CD14-positive monocyte (primary cell): ENCODE measurements around the gene FSTL1. TPM values are rescaled to one million over a fixed set of nuclear protein-coding genes. Genes with fewer than 3 reads are reported as not detected.

Experiments
- DNase-seq, 3 donors: peaks; one replicate each; pipeline ENCODE4 v3.0.0-alpha.2; 2011 to 2022
- H2AFZ ChIP-seq: 2 replicates; pipeline ENCODE4 v1.6.0; 2012; ENCODE audit warnings: mild to moderate bottlenecking, low read depth, low read length, inconsistent platforms; ENCODE audit not compliant: insufficient read depth, poor library complexity, severe bottlenecking
- H3K27ac ChIP-seq, 2 donors: 1 replicate in 1 of 2; 2 replicates in 1 of 2; pipeline ENCODE4 v1.5.1; 2012 to 2013; ENCODE audit warnings: low read length in 2 of 2, control low read depth in 1 of 2, inconsistent platforms in 1 of 2, low read depth in 1 of 2, mild to moderate bottlenecking in 1 of 2
- H3K27me3 ChIP-seq, 2 donors: one replicate each; pipeline versions ENCODE4 v1.6.0 to v1.6.1; 2011 to 2013; ENCODE audit warnings: low read length in 2 of 2; ENCODE audit not compliant: control insufficient read depth in 2 of 2, insufficient read depth in 2 of 2
- H3K36me3 ChIP-seq, 2 donors: replicated peaks in 1 of 2; 1 replicate in 1 of 2; 2 replicates in 1 of 2; pipeline versions ENCODE4 v1.5.1 to v1.6.1; 2012 to 2013; ENCODE audit warnings: low read length in 2 of 2, control low read depth in 1 of 2, inconsistent platforms in 1 of 2, mild to moderate bottlenecking in 1 of 2; ENCODE audit not compliant: insufficient read depth in 2 of 2, control insufficient read depth in 1 of 2
- H3K4me1 ChIP-seq, 2 donors: 1 replicate in 1 of 2; 2 replicates in 1 of 2; pipeline versions ENCODE4 v1.5.1 to v1.6.1; 2012 to 2013; ENCODE audit warnings: low read length in 2 of 2, control low read depth in 1 of 2, inconsistent platforms in 1 of 2, mild to moderate bottlenecking in 1 of 2, moderate library complexity in 1 of 2; ENCODE audit not compliant: insufficient read depth in 2 of 2, control insufficient read depth in 1 of 2
- H3K4me2 ChIP-seq: replicated peaks from 2 replicates; pipeline ENCODE3; 2012; ENCODE audit warnings: low read length, moderate library complexity, mild to moderate bottlenecking; ENCODE audit not compliant: poor library complexity, severe bottlenecking; ENCODE audit errors: extremely low read depth
- H3K4me3 ChIP-seq, 3 experiments: fragments of 200-600 bp in 1 of 3; sonication (generic) in 1 of 3; replicated peaks in 1 of 3; 1 replicate in 2 of 3; 2 replicates in 1 of 3; pipeline ENCODE4 v1.5.1; 2011 to 2013; ENCODE audit warnings: low read length in 3 of 3, mild to moderate bottlenecking in 3 of 3, control low read depth in 2 of 3, low read depth in 2 of 3, inconsistent platforms in 1 of 3, moderate library complexity in 1 of 3
- H3K79me2 ChIP-seq: 2 replicates; pipeline ENCODE4 v1.6.0; 2012; ENCODE audit warnings: mild to moderate bottlenecking, control low read depth, inconsistent platforms, low read length, moderate library complexity; ENCODE audit not compliant: insufficient read depth
- H3K9ac ChIP-seq: 2 replicates; pipeline ENCODE4 v1.6.0; 2017; ENCODE audit warnings: low read length, mild to moderate bottlenecking; ENCODE audit not compliant: insufficient read depth, poor library complexity, severe bottlenecking
- H3K9me3 ChIP-seq, 2 donors: replicated peaks in 1 of 2; 1 replicate in 1 of 2; 2 replicates in 1 of 2; pipeline versions ENCODE4 v1.5.1 to v1.6.1; 2012 to 2013; ENCODE audit warnings: low read length in 2 of 2, control low read depth in 1 of 2; ENCODE audit not compliant: control insufficient read depth in 1 of 2, insufficient read depth in 1 of 2
- H4K20me1 ChIP-seq: 2 replicates; pipeline ENCODE4 v1.6.0; 2012; ENCODE audit warnings: mild to moderate bottlenecking, low read length, control low read depth, moderate library complexity; ENCODE audit not compliant: insufficient read depth
- H3K27ac Mint-ChIP-seq, 7 donors: one replicate each; pipeline ENCODE4 v1.8.0; 2020; ENCODE audit warnings: mild to moderate bottlenecking in 7 of 7, mixed read lengths in 7 of 7, moderate library complexity in 6 of 7, inconsistent platforms in 2 of 7
- H3K27me3 Mint-ChIP-seq, 3 donors: one replicate each; pipeline ENCODE4 v1.8.0; 2021 to 2022; ENCODE audit warnings: low read depth in 3 of 3, mild to moderate bottlenecking in 3 of 3, mixed read lengths in 3 of 3, moderate library complexity in 3 of 3, inconsistent platforms in 1 of 3
- H3K36me3 Mint-ChIP-seq, 2 donors: one replicate each; pipeline ENCODE4 v1.8.0; 2020; ENCODE audit warnings: mixed read lengths in 2 of 2, inconsistent platforms in 1 of 2, mild to moderate bottlenecking in 1 of 2
- H3K4me1 Mint-ChIP-seq: one replicate; pipeline ENCODE4 v1.8.0; 2020; ENCODE audit warnings: mild to moderate bottlenecking, mixed read lengths
- H3K4me3 Mint-ChIP-seq, 2 donors: one replicate each; pipeline ENCODE4 v1.8.0; 2020; ENCODE audit warnings: mild to moderate bottlenecking in 2 of 2, mixed read lengths in 2 of 2, moderate library complexity in 1 of 2
- H3K9me3 Mint-ChIP-seq, 7 donors: one replicate each; pipeline ENCODE4 v1.8.0; 2020 to 2022; ENCODE audit warnings: mixed read lengths in 7 of 7, mild to moderate bottlenecking in 6 of 7, moderate library complexity in 6 of 7, inconsistent platforms in 2 of 7
- WGBS: methylation state at CpG from one replicate; pipeline ENCODE4 v1.1.5; 2013; ENCODE audit warnings: missing lambda C conversion rate; ENCODE audit not compliant: insufficient coverage; 5-methylcytosine and 5-hydroxymethylcytosine counted together
- intact Hi-C, 2 donors: fragments of 100-400 bp; cut with micrococcal nuclease; formaldehyde crosslinking; loops; one replicate each; pipeline versions ENCODE4 v1.15.0 to v1.15.1; 2023
- polyA plus RNA-seq, 3 donors: library from polyadenylated mRNA; depleted of rRNA in 1 of 3; unstranded in 2 of 3; stranded (reverse) in 1 of 3; fragments of 300-500 nt in 2 of 3; fragments of >200 nt in 1 of 3; fragmentation: Illumina TruSeq in 2 of 3; gene quantifications; 1 replicate in 2 of 3; 2 replicates in 1 of 3; pipeline ENCODE4 v1.2.3, GENCODE V29; 2012 to 2021
- TF ChIP-seq, protein P1 (sequence below): fragments of 200-600 bp; IDR thresholded peaks from one replicate; pipeline ENCODE4 v1.8.0; 2022; ENCODE audit warnings: antibody characterized with exemption, mild to moderate bottlenecking

FSTL1 gene
- polyA plus RNA-seq, 3 donors, result 0.13 to 0.44 (median 0.29) TPM

- Histone ChIP-seq H3K4me2 (no peak overlapping the region), H4K20me1 (no peaks in the 10 kb centered on the region), H3K79me2 (no peaks in the 10 kb centered on the region), H3K27me3 (no peaks in the 10 kb centered on the region), H3K4me3 (no peak overlapping the region), H3K36me3 (no peaks in the 10 kb centered on the region), H3K27ac (no peak overlapping the region), H3K4me1 (no peaks in the 10 kb centered on the region), H3K9ac (no peak overlapping the region), H3K9me3 (no peaks in the 10 kb centered on the region), H2AFZ (no peak overlapping the region)
- DNase-seq, result no peak
- H3K4me1 Mint-ChIP-seq, result peaks cover 13% of the 10 kb centered on the region
- H3K36me3 Mint-ChIP-seq, result no peaks in the 10 kb centered on the region
- no peak overlapping the region for H3K27ac Mint-ChIP-seq
- H3K27me3 Mint-ChIP-seq, result peaks cover 0 to 2% (median 0%) of the 10 kb centered on the region in 3 donors
- TF ChIP-seq, protein P1, sequence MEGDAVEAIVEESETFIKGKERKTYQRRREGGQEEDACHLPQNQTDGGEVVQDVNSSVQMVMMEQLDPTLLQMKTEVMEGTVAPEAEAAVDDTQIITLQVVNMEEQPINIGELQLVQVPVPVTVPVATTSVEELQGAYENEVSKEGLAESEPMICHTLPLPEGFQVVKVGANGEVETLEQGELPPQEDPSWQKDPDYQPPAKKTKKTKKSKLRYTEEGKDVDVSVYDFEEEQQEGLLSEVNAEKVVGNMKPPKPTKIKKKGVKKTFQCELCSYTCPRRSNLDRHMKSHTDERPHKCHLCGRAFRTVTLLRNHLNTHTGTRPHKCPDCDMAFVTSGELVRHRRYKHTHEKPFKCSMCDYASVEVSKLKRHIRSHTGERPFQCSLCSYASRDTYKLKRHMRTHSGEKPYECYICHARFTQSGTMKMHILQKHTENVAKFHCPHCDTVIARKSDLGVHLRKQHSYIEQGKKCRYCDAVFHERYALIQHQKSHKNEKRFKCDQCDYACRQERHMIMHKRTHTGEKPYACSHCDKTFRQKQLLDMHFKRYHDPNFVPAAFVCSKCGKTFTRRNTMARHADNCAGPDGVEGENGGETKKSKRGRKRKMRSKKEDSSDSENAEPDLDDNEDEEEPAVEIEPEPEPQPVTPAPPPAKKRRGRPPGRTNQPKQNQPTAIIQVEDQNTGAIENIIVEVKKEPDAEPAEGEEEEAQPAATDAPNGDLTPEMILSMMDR, result no peak
- no peak overlapping the region for H3K4me3 Mint-ChIP-seq
- intact Hi-C loops, result no loop called here
- H3K9me3 Mint-ChIP-seq, result no peaks in the 10 kb centered on the region
- 90% methylated on average over 2 of the region's 3 CpGs for WGBS
These were observed 10.6 kb upstream of the FSTL1 start for GRCh38 chr3:120461416-120461815.

DNA sequence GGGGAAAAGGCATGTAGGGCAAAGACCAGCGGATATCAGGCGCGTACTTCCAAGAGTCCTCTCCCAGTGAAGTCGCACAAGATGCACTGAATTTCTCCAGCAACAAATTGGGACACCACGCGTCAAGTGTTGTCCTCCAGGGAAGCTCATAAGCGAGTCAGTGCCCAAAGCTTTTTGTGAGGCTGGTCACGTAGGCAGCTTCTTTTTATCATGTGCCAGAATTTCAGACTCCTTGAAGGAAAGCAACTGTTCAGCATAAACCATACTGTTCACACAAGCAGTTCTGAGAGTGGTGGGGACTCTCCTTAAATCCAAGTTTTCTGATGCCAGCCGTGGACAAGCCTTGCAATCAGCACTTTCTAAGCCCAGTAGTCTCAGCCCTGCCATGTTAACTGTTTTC is 10.1 kb upstream of the FSTL1 start:
- no peak overlapping the region for H3K27ac Mint-ChIP-seq
- H3K4me3 ChIP-seq, result no peak overlapping the region
- H3K27ac ChIP-seq, result no peak overlapping the region
- no peaks in the 10 kb centered on the region for H3K36me3 ChIP-seq
- no peaks in the 10 kb centered on the region for H3K9me3 ChIP-seq
- no peak overlapping the region for H3K4me2 ChIP-seq
- no peaks in the 10 kb centered on the region for H3K9me3 Mint-ChIP-seq
- no peaks in the 10 kb centered on the region for H3K27me3 ChIP-seq
- DNase-seq, result no peak
- H3K27me3 Mint-ChIP-seq, result peaks cover 0 to 2% (median 0%) of the 10 kb centered on the region in 3 donors
- no peaks in the 10 kb centered on the region for H3K79me2 ChIP-seq
- TF ChIP-seq, protein P1, result no peak
- 97% methylated on average over 6 of the region's 9 CpGs for WGBS
- no peaks in the 10 kb centered on the region for H3K36me3 Mint-ChIP-seq
- no peak overlapping the region for H2AFZ ChIP-seq
- intact Hi-C loops, result no loop called here
- H3K4me1 Mint-ChIP-seq, result peaks cover 13% of the 10 kb centered on the region
- H3K4me3 Mint-ChIP-seq, result no peak overlapping the region
- H4K20me1 ChIP-seq, result no peaks in the 10 kb centered on the region
- no peaks in the 10 kb centered on the region for H3K4me1 ChIP-seq
- no peak overlapping the region for H3K9ac ChIP-seq
